ENCODE results near the gene FAM89B. TPM values are rescaled to one million over a fixed set of nuclear protein-coding genes. Genes with fewer than 3 reads are reported as not detected.

The FAM89B gene
- total RNA-seq, 4 donors from 2014 or later: 30.8 to 44.6 (median 32.4) TPM

DNA sequence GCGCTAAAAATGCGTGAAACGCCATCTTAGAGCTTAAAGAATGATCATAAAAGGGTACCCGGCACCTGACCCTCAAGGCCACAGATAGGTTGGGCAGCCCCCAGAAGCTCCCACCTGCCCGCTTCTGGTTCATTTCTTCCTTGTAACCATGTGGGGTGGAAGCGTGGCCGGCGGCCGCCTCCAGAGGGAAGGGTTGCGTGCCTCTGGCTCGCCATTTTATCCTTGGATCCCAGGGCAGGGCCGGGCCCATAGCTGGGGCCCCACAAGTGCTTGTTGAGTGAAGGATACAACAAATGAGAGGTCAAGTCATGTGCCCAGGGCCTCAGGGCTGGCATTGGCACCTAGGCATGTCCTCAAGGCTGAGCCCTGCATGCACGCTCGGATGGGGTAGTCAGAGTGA lies 49.1 kb downstream of the FAM89B start:
- TF ChIP-seq POLR2A (IDR thresholded peaks at IDR 0.05): no peak
- TF ChIP-seq CTCF (IDR thresholded peaks at IDR 0.05): no peak
- H3K36me3 ChIP-seq: peaks cover 0 to 95% (median 0%) of the 10 kb centered on the region in 3 donors
- DNase-seq: no peak
- no peak overlapping the region for H3K27ac ChIP-seq
- H3K4me1 ChIP-seq: peaks cover 0 to 11% (median 10%) of the 10 kb centered on the region in 4 donors
- no peaks in the 10 kb centered on the region for H3K27me3 ChIP-seq
- no peaks in the 10 kb centered on the region for H3K9me3 ChIP-seq
- H3K4me3 ChIP-seq: no peak overlapping the region

- TF ChIP-seq POLR2A (IDR thresholded peaks at IDR 0.05): no peak
- TF ChIP-seq CTCF (IDR thresholded peaks at IDR 0.05): no peak
- no peaks in the 10 kb centered on the region for H3K9me3 ChIP-seq
- no peak overlapping the region for H3K4me3 ChIP-seq
- peaks cover 0 to 6% (median 4%) of the 10 kb centered on the region in 4 donors for H3K4me1 ChIP-seq
- no peaks in the 10 kb centered on the region for H3K27me3 ChIP-seq
- no peak overlapping the region for H3K27ac ChIP-seq
- peaks cover 0 to 100% (median 0%) of the 10 kb centered on the region in 3 donors for H3K36me3 ChIP-seq
- no peak for DNase-seq
Observed at GRCh38 chr11:65622011-65622410, 49.7 kb downstream of the FAM89B start.

DNA sequence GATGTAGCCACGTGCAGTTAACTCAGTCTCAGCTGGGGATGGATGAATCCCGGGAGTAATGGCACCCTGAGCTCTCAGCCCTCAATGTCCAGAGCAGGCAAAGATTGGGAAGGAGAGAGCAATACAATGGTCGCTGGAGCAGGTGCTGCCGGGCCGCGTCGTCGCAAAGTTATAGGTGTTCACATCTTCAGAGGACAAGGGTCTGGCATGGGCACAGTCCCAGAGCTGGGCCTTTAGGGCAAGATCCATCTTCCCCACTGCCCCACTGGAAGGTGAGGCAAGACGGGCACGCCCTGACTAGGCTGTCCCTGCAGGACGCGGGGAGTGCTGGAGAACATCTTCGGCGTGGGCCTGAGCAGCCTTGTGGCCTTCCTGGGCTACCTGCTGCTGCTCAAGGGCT lies 50.8 kb downstream of the FAM89B start:
- Histone ChIP-seq H3K9me3 (no peaks in the 10 kb centered on the region), H3K4me1 (no peaks in the 10 kb centered on the region), H3K27ac (no peak overlapping the region), H3K27me3 (no peaks in the 10 kb centered on the region), H3K36me3 (peaks cover 0 to 100% (median 0%) of the 10 kb centered on the region in 3 donors), H3K4me3 (no peak overlapping the region)
- DNase-seq: no peak
- TF ChIP-seq CTCF (IDR thresholded peaks at IDR 0.05) (no peak), POLR2A (IDR thresholded peaks at IDR 0.05) (no peak)

Small RNA genes lying within 50 kb of the gene (small RNA-seq; reads per million reads assigned to genes)
- gene AP001362.1: 0 reads per million in 2 donors

Other genes with a start within 250 kb of the FAM89B start
- gene DPF2, start 238.7 kb upstream of the FAM89B start, total RNA-seq: 10 to 100 TPM; 25.0 to 47.0 (median 39.5) TPM
- gene TIGD3, start 217.8 kb upstream of the FAM89B start, total RNA-seq: 10 to 100 TPM in 1 of 4 donors, 1 to 10 TPM in 3; 3.3 to 11.7 (median 7.7) TPM
- gene SLC25A45, start 189.9 kb upstream of the FAM89B start, total RNA-seq: 10 to 100 TPM; 23.3 to 50.6 (median 40.2) TPM
- gene FRMD8, start 185.9 kb upstream of the FAM89B start, total RNA-seq: 100 to 1,000 TPM in 2 of 4 donors, 10 to 100 TPM in 2; 51.2 to 115 (median 102) TPM
- 1,000 to 10,000 TPM in 2 of 4 donors, 100 to 1,000 TPM in 2; 705 to 1,411 (median 1,064) TPM for gene NEAT1, start 149.7 kb upstream of the FAM89B start, total RNA-seq
- over 10,000 TPM; 10,683 to 28,425 (median 19,356) TPM for gene MALAT1, start 73.5 kb upstream of the FAM89B start, total RNA-seq
- gene SCYL1, start 47.5 kb upstream of the FAM89B start, total RNA-seq: 10 to 100 TPM; 73.4 to 88.1 (median 79.0) TPM
- 100 to 1,000 TPM in 1 of 4 donors, 10 to 100 TPM in 3; 42.0 to 150 (median 88.3) TPM for gene LTBP3, start 14.2 kb upstream of the FAM89B start, total RNA-seq
- gene ZNRD2, start 2.1 kb upstream of the FAM89B start, total RNA-seq: 10 to 100 TPM; 16.5 to 25.7 (median 25.4) TPM
- 100 to 1,000 TPM in 3 of 4 donors, 10 to 100 TPM in 1; 65.2 to 163 (median 121) TPM for gene EHBP1L1, start 3.5 kb downstream of the FAM89B start, total RNA-seq
- gene KCNK7, start 23.3 kb downstream of the FAM89B start, total RNA-seq: 1 to 10 TPM in 3 of 4 donors, not detected in 1; 1.5 to 3.5 (median 2.5) TPM
- 100 to 1,000 TPM; 106 to 209 (median 150) TPM for gene MAP3K11, start 41.7 kb downstream of the FAM89B start, total RNA-seq
- 100 to 1,000 TPM in 1 of 4 donors, 10 to 100 TPM in 3; 60.2 to 106 (median 81.3) TPM for gene PCNX3, start 43.2 kb downstream of the FAM89B start, total RNA-seq
- 10 to 100 TPM; 18.0 to 48.7 (median 24.7) TPM for gene SIPA1, start 65.6 kb downstream of the FAM89B start, total RNA-seq
- gene RELA, start 90.4 kb downstream of the FAM89B start, total RNA-seq: 10 to 100 TPM; 46.6 to 86.9 (median 59.7) TPM
- gene KAT5, start 139.7 kb downstream of the FAM89B start, total RNA-seq: 100 to 1,000 TPM in 1 of 4 donors, 10 to 100 TPM in 3; 55.9 to 137 (median 80.3) TPM
- gene RNASEH2C, start 148.3 kb downstream of the FAM89B start, total RNA-seq: 10 to 100 TPM; 27.2 to 98.2 (median 35.4) TPM
- gene AP5B1, start 208.4 kb downstream of the FAM89B start, total RNA-seq: 10 to 100 TPM; 14.9 to 35.8 (median 35.0) TPM
- 10 to 100 TPM; 14.9 to 33.2 (median 29.8) TPM for gene OVOL1, start 214.5 kb downstream of the FAM89B start, total RNA-seq